CD4-positive, alpha-beta T cell treated with Interferon gamma for 1 hour (primary cell): Measurements from ENCODE around the gene MDC1.
A peak's percentile ranks its signal among the peaks of the same experiment; 100 is the strongest.

Experiments used
- DNase-seq: peaks from one replicate; pipeline ENCODE4 v3.0.0-alpha.2; 2020

MDC1 gene

GRCh38 chr6:30747902-30748769, 31.1 kb upstream of the MDC1 start:
- DNase-seq, result no peak

- DNase-seq, result no peak
Observed at GRCh38 chr6:30747300-30747687, 30.2 kb upstream of the MDC1 start.

- DNase-seq, result peak; percentile 82
Observed at GRCh38 chr6:30744054-30744805, 27.1 kb upstream of the MDC1 start, which contains the start of gene IER3. IER3 (minus strand) TSS chr6:30744547; CDS start chr6:30744518, 29 bp downstream.

- DNase-seq, result peak; percentile 18
Observed at GRCh38 chr6:30743099-30744053, 26.3 kb upstream of the MDC1 start.

GRCh38 chr6:30742316-30743098, 25.4 kb upstream of the MDC1 start, which contains the start of gene FLOT1:
FLOT1 (minus strand) TSS chr6:30742687; CDS start chr6:30742189, 498 bp downstream.
- DNase-seq, result peak; percentile 94

- DNase-seq, result no peak
Observed at GRCh38 chr6:30741789-30742315, 24.8 kb upstream of the MDC1 start.

GRCh38 chr6:30741063-30741779, 24.1 kb upstream of the MDC1 start:
- no peak for DNase-seq

- no peak for DNase-seq
Observed at GRCh38 chr6:30740540-30740870, 23.4 kb upstream of the MDC1 start.

GRCh38 chr6:30738532-30738931, 21.5 kb upstream of the MDC1 start:
- DNase-seq, result no peak

GRCh38 chr6:30735668-30736314, 18.7 kb upstream of the MDC1 start:
- DNase-seq, result no peak

- DNase-seq, result no peak
Observed at GRCh38 chr6:30732237-30732943, 15.3 kb upstream of the MDC1 start.

- DNase-seq, result peak; percentile 84
Observed at GRCh38 chr6:30730601-30731435, 13.7 kb upstream of the MDC1 start.

- no peak for DNase-seq
Observed at GRCh38 chr6:30727920-30728553, 11.0 kb upstream of the MDC1 start.

GRCh38 chr6:30726506-30727413, 9.7 kb upstream of the MDC1 start:
- DNase-seq, result no peak

GRCh38 chr6:30725713-30726505, 8.8 kb upstream of the MDC1 start:
- DNase-seq, result no peak

GRCh38 chr6:30724906-30725667, 8.0 kb upstream of the MDC1 start:
- no peak for DNase-seq
